ENCODE measurements around the gene FAM114A1.

The FAM114A1 gene

GRCh38 chr4:38859501-38859900, 8.1 kb upstream of the FAM114A1 start:
- no peak for DNase-seq

- peak; percentile 80 for DNase-seq
Measured at GRCh38 chr4:38860788-38861424, 6.7 kb upstream of the FAM114A1 start.

- no peak for DNase-seq
Measured at GRCh38 chr4:38861791-38862190, 5.8 kb upstream of the FAM114A1 start.

- DNase-seq: no peak
Measured at GRCh38 chr4:38865445-38865844, 2.2 kb upstream of the FAM114A1 start.

- peak; percentile 46 for DNase-seq
Measured at GRCh38 chr4:38866973-38867477, 581 bp upstream of the FAM114A1 start.

GRCh38 chr4:38868059-38868960, 704 bp downstream of the FAM114A1 start:
- DNase-seq: no peak

- no peak for DNase-seq
Measured at GRCh38 chr4:38869511-38869910, 1.9 kb downstream of the FAM114A1 start.

GRCh38 chr4:38870098-38870808, 2.6 kb downstream of the FAM114A1 start:
- DNase-seq: no peak

GRCh38 chr4:38871593-38871992, 4.0 kb downstream of the FAM114A1 start:
- DNase-seq: no peak

GRCh38 chr4:38872620-38873019, 5.0 kb downstream of the FAM114A1 start:
- DNase-seq: no peak

GRCh38 chr4:38873290-38873944, 5.8 kb downstream of the FAM114A1 start:
- DNase-seq: peak; percentile 26

GRCh38 chr4:38876636-38877035, 9.0 kb downstream of the FAM114A1 start:
- DNase-seq: no peak

- DNase-seq: no peak
Measured at GRCh38 chr4:38884254-38884653, 16.6 kb downstream of the FAM114A1 start.

GRCh38 chr4:38889143-38889542, 21.5 kb downstream of the FAM114A1 start:
- peak; percentile 66 for DNase-seq

- DNase-seq: no peak
Measured at GRCh38 chr4:38891051-38891983, 23.7 kb downstream of the FAM114A1 start.

GRCh38 chr4:38894322-38894982, 26.8 kb downstream of the FAM114A1 start:
- no peak for DNase-seq

GRCh38 chr4:38896940-38897339, 29.3 kb downstream of the FAM114A1 start:
- DNase-seq: no peak

- DNase-seq: no peak
Measured at GRCh38 chr4:38898245-38898644, 30.6 kb downstream of the FAM114A1 start.

GRCh38 chr4:38902221-38902620, 34.6 kb downstream of the FAM114A1 start:
- no peak for DNase-seq

- DNase-seq: peak; percentile 74
Measured at GRCh38 chr4:38902695-38903094, 35.1 kb downstream of the FAM114A1 start.

- no peak for DNase-seq
Measured at GRCh38 chr4:38904090-38904666, 36.6 kb downstream of the FAM114A1 start.

Measured in OCI-M1 (cell line).